NCI-H510A treated with DMSO at 0.1 percent for 48 hours (cell line): ENCODE results near the gene SLCO2A1.
A peak's percentile ranks its signal among the peaks of the same experiment; 100 is the strongest.

Experiments
- DNase-seq: peaks from one replicate; lab custom pipeline; 2025; lab: John Stamatoyannopoulos, UW

SLCO2A1 gene

DNA sequence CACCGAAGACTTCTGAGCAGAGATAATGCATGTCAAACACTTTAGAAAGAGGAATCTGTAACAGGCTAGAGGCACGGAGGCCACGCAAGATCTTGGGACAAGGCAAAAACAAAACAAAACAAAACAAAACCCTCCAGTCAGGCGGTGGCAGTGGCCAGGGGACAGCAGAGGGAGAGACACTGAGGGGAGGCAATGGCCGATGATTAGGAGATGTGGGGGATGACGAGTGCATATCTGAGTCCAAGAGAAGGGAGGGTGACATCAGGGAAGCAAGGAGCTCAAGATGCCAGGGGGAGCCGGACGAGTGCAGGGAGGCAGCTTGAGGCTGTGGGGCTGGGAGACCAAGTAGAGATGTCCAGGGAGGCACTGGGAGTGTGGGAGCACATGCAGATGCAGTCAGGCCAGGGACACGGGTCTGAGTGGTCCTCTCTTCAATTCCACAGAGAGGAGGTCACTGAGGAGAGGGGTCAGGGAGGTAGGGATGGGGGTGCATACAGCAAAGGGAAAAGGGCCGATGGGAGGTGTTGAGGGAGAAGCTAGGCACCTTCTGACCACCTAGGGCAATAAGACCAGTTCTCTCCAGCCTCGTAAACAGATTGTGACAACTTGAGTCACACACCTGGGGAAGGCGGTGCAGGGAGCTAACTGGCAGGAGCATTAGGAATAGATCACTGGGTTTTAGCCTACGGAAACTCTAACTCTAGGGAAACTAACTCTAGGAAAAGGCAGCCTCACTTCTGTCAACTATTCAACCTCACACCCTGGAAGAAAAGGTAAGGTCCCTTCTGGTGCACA, 29.6 kb downstream of the SLCO2A1 start:
- no peak for DNase-seq

DNA sequence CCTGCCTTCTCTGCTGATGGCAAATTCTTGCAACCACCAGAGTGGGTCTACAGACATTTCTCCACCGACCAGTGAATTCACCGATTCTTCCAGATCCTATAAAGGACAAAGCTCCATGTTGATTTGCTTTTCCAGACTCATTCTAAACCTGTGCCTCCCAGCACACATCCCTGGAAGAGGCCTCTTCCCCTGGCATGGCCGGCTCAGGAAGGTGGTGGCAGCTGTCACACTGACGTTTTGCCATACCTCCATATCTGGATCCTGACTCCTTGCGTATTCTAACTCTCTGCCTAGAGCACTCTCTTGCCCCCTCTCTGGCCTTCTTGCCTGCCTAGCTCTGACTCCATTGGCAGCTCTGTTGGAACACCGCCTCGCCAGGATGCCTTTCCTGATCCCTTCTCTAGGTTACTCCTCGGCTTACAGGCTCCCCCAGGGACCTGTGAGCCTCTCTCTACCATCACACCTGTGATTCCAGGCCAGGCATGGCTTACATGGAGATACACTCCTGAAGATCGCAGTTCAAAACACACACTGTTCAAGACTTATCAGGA, 31.0 kb downstream of the SLCO2A1 start:
- no peak for DNase-seq

DNA sequence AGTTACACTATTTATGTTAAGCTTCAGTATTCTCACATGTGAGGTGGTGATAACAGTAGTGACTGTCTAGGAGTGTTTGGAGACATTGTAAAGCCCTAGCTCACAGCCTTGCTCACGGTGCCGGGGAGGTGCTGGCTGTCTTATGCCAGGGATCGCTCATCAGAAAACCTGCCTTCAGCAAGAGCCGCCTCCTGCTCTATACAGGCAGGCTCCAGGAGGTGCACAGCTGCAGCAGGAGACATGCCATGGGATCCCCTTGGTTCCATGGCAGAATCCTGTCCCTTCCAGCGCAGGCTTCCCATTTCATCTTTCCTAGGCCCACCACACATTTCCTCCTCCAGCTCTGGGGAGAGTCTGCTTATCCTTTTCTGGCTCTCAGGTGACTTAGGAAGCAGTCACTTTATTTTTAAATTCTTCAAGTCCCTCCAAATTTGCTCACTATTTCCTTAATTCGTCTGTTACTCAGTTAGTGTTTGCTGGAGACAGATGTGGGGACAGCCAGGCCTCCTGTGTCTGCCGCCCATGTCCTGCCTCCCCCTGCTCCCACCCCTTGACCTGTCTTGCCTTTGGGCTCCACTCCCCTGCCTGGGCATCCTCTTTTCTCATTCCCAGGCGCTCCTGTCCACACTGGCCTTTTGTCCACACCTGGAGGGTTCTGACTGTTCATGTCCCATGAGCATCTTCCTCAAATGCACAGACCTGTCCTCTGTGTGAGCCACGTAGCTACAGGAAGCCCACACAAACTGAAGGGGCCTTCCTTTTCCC, 31.7 kb downstream of the SLCO2A1 start:
- no peak for DNase-seq

DNA sequence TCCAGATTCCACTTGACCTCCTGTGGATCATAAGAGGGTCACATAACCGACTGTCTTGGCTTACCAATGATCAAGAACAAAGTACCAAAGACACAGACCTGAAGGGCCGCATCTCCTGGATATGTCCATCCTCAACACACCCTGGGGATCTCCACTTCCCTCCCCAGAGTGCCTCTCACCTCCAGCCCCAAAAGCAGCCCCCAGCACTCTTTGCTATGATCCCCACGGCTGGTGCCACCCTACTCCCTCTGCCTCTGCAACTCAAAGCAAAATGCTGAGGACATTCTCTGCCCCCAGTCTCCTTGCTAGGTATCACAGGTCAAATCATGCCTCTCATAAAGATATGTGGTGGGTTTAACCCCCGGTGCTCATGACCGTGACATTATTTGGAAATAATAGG, 32.7 kb downstream of the SLCO2A1 start:
- DNase-seq: no peak

DNA sequence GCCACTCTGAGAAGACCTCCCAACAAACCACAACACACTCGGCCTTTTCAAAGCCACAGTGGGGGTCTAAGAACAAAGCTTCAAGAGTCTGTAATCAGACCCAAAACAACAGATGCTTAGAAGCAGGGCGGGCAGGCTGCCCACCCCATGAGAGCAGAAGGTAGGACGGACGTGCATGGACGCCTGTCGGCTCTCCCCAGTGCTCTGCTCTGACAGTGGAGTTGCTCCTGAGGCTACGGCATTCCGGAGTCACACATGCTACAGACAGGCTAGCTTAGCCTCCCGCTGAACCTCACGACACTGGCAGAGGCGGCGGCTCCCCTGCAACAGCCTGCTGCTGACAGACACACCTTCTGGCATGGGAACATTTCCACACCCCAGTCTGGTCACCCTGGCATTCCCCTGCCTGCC, 33.5 kb downstream of the SLCO2A1 start:
- no peak for DNase-seq

DNA sequence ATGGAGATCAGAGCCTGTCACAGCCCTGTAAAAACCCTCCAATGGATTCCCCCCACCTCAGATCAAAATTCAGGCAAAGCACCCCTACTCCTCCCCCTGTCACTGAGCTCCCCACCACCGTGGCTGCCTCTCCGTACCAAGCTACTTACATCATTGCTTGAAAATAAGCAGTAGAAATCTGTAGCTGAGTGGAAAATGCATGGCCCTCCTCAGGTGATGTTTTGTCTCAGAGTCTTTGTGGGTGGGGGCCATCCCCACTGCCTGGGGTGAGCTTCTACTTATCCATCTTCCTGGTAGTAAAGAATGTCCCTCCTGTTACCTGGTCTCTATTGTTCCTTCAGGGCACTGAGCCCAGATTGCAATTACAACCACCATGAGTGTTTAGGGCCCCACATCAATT, 34.5 kb downstream of the SLCO2A1 start:
- no peak for DNase-seq

DNA sequence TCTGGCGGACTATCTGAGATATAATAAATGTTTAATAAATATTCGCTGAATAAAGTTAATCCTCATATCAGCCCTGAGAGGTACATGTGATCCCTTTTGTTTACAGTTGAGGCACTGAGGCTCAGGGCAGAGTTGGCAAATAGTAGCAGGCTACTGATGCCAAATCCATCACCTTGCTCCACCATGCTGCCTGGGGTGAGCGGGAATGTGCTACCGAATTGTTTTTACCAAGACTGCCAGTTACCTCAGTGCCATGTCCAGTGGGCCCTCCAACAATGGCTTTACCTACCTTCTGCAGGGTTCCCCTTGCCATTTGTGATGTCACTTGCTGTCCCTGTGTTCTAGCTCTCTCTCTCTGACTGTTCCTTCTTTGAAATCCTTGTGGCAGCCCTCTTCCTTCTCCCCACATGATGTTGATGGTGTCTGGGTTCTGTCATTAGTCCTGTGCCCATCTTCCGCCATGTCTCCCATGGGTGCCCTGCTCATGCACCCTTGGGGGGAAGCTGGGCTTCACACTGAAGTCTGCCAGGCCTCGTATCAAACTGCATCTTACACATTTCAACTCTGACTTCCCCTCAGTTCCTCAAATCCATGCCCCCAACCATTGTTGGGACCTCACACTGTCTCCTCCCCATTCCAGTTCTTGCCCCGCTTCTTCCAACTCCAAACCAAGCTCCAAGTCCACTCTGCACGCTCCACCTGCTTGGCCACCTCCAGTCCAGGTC, 35.4 kb downstream of the SLCO2A1 start:
- DNase-seq: no peak

DNA sequence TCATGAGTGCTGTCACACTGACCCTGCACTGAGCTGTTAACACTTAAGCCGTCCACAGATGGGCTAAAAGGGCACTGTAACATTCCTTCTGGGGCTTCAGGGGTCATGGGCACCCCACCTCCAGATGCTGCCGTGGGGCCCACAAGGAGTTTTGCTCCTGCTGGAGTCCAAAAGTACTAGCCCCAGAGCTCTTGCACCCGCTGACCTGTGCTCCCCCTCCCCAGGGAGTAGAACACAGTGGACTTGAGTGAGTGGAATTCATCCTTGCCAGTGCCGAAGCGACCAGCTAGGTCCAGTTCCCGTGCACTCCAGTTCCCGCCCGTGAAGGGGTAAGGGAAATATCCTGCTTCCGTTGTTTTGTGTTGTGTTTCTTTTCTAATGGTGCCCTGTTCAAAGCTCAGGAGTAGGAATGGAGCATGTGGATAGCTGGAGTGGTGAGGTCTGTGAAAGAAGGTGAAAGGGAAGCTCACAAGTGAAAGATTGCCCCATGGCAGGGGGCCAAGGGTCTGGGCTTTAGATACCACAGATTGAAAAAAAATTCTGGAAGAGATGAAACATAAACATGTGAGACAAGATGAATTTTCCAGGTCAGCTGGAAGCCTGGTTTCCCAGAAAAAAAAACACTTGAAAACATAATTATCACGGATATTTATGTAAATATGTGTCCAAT, 36.6 kb downstream of the SLCO2A1 start:
- no peak for DNase-seq

DNA sequence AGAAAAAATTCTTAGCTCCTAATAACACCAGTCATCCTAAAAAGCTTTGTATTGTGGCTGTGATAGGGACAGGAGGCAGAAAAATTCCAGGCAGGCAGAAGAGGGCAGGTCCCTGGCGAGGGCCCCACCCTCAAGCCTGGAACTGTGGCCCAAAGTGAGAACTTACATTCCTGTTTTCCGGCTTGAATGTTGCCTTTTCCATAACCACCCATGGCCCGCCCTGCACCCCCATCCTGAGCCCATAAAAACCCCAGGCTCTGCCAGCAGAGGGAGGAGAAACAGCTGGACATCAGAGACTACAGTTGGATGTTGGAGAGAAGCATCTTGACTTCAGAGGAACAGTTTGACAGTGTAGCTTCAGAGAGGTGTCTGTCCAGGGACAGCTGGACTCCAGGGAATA, 37.3 kb downstream of the SLCO2A1 start:
- no peak for DNase-seq

DNA sequence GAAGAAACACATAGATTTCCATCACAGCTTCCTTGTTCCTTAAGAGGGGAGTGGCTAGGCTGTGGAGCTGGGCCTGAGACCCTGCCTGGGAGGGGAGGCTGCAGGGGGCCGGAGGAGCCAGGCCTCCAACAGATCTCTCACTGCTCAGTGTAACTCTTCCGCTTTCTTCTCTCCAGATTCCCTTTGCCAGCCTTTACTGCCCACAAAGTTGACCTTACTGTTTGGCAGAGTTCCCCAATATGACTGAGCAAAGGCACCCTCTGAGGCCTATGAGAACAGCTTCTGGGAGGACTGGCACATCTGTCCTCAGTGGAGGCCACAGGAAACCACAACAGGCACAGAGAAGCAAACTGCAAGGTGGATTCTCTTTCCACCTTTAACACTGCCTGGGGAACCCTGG, 38.1 kb downstream of the SLCO2A1 start:
- no peak for DNase-seq

DNA sequence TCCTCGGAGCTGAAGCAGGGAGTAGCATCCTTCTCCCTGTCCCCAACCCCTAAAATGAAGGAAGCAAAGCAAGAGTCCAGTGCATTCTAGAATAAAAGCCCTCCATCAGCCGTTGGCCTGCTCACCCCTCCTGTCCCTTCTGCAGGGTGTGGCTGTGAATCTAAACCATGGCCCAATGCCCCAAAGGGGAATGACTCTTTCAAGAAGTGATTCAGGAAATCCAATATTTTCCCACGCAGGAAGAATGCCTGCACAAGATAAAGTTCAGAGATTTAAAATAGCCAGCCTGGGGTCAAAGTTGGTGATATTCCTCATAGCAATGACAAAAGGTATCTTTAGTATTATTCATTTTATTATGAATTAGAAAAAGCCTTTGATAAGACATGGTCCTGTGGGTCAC, 38.5 kb downstream of the SLCO2A1 start:
- DNase-seq: no peak

DNA sequence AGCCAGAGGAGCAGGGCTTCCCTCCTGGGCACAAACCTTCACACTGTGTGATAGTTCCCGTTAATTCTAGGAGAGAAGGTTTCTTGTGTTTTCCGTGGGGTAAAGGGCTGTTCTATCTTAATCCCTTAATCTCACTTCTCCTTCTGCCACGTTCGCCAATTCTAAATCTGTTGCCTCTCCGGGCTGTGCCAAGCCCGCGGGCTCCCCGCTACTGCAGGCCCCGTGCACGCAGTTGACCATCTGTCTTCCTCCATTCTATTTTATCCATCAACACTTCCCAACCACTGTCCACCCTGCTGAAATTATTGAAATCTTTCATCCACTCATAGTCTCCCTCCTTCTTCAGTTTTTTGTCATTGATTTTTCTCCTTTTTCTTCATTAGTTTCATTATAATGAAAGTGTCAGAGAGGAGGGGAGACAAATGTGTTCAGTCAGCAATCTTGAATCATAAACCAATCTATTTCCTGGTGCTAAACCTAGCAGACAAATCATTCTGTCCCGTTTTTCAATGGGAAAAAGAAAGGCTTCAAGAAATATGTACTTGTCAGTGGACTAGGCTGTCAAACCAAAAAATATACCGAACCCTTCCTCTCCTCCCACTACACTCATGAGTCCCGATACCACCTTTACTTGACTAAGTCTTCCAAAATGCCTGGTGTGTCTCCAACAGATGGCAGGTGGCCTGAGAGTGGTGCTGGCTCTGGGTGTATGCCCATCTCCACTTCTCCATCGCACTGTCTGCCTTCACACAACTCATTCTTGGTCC, 39.6 kb downstream of the SLCO2A1 start:
- DNase-seq: no peak

DNA sequence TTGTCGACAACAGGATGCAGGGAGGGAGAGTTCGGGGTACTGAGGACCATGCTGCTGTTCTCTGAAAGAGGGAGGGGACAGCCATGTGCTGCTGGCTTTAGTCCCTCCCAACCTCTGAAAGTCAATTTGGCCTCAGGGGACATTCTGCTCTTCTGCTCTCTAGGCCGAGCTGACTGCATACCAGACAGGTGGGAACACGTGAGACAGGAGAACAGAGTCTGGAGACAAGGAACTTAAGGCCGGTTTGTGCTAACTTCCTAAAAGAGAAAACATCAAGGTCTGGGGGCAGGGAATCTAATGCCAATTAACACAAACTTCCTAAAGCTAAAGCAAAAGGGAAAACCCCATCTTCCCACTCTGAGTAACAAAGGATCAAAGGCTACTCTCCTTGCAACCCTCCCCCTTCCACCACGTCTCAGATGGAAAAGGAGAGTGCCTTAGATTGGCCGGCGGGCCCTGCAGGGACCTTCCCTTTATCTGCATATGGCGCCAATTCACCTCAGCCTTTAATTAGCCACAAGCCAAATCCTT, 41.0 kb downstream of the SLCO2A1 start:
- no peak for DNase-seq

DNA sequence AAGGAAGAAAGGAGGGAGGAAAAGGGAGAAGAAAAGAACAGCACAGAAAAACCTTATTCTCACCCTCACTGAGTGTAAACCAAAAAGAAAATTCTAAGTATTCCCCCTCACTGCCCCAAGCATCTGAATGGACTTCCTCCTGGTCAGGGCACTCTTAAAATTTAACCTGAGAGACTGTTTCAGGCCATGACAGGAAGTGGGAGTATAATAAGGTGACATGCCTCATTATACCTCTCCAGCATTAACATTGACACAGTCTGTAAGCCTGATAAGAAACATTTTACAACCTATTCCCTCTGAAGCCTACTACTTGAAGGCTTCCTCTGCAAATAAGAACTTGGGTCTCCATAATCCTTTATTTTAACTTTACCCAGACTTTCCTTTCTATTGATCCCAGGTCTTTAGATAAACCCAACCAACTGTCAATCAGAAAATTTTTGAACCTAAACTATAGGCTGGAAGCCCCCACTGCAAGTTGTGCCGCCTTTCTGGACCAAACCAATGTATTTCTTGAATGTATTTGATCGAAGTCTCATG, 41.7 kb downstream of the SLCO2A1 start:
- DNase-seq: peak; percentile 5

DNA sequence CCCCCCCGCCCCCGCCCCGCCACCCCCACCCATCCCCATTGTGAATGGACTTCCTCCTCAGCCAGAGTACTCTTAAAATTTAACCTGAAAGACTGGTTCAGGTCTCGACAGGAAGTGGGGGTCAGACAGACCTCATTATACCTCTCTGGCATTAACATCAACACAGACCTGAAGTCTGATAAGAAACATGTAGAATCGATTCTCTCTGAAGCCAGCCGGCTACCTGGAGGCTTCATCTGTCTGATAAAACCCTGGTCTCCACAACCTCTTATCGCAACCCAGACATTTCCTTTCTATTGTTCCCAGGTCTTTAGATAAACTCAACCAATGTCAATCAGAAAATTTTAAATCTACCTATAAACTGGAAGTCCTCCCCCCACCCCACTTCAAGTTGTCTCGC, 42.6 kb downstream of the SLCO2A1 start:
- DNase-seq: no peak

DNA sequence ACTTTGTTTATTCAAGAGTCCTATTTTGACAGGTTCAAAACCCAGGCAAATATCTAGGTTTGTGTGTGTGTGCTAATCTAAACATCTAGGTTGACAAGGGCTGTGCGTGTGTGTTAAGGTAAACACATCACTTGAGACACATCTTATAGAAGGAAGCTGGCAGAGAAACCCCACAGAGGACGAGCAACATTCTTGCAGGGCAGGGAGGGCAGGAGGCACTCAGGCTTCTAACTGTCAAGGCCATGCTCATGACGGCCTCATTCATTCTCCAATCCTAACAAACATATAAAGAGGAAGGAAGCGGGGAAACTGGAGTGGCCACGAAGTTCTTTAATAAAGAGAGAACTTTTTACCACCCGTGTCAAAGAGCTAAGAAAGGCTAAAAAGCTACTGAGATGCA, 43.4 kb downstream of the SLCO2A1 start:
- DNase-seq: peak; percentile 22

DNA sequence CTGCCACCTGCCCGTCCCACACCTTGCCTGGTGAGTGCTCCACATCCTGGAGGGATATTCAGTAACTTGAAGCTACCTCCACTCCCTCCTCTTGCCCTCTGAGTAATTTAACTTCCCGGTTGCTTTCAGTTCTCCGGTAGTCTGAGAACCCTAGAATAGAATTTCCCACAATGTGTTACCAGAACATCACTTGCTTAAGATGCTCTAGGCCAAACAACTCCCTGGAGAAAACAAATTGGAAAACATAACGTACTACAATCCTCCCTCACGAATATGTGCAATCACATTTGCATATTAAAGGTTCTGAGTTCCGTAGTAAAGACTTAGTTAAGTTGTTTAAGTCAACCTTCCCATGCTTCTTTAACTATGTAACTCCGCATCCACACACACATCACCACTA, 44.8 kb downstream of the SLCO2A1 start:
- DNase-seq: no peak

DNA sequence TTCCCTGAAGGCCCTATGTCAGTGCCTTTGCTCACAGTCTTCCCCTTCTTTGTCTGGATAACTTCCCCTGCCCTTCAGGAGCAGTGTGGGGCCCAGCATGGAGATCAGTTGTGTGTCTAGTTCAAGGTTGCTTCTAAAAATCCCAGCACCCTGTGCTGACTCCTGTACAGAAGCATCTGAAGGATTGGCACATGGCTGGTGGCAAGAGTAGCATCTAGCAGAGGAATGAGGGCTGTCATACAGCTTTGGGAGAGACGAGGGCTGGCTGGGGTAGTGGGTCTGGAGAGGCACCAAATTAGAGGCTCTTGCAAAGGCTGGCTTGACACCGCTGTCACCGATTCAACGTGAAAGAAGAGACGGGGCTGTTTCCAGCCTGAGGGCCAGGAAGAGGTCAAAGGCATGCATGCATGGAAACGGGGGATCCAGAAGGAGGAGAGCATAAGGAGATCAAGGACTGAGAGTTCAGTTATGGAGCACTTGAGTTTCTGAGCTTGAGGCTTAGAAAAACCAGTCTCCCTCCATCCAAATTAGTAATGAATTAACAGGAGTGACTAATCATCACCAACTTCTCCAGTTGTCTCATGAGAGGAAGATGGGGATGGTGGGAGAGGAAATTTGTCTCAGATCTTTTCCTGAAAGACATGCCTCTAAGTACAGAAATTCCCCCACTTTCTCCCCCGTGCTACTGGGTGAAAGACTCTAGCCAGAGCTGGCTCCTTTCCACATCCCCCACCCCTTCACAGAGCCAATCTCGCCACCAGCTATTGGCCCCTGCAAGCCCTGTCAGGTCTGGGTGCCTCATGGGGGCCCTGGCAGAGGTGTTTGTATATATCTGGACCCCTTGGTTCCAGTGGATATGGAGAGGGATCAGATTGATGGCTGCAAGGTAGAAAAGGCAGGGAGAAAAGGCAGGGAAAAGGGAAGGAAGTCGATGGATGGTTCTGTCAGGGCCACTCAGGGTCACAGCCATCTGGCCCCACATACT, 45.9 kb downstream of the SLCO2A1 start:
- DNase-seq: no peak

DNA sequence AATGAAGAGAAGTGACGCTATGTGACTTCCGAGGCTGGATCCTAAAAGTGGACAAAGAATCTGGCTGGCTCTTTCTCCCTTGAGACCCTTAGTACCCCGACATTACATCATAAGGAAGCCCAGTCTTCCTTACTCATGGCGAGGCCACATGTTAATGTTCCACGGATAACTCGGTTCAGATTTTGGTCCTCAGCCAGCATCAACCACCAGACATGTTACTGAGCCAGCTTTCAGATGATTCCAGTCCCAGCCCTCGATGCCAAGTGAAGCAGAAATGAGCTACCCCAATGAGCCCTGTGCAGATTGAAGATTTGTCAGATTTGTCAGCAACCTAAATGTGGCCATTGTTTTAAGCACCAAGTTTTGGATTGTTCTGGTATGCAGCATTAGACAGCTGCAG, 46.6 kb downstream of the SLCO2A1 start:
- no peak for DNase-seq

DNA sequence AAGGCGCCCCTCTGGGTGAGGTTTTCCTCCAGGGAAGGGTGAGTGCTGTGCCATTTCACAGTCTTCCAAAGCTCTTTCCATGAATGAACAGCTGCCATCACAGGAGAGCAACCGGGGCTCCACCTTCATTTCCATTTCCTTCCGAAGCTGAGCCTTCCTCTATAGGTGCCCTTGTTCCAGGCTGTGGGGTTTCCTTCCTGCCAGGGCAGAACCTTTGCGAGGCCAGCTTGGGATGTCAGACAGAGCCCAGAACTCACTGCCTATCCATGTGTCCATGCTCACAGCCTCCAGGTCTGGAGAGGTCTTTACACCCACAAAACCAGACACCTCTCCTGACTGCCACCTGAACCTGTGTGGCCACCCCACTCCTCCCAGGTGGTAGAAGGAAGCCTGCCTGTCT, 49.2 kb downstream of the SLCO2A1 start:
- no peak for DNase-seq
